Stimulated activated CD4-positive, alpha-beta T cell treated with anti-CD3 and anti-CD28 coated beads, TNF-alpha, amount 100 ng/mL, for 1 hour (primary cell): ENCODE data around the gene MYT1.

ENCODE experiments used
- DNase-seq, 3 donors: peaks; one replicate each; pipeline ENCODE4 v3.0.0-alpha.2; 2020; ENCODE audit warnings: low read depth in 3 of 3, low spot score in 1 of 3

The MYT1 gene

GRCh38 chr20:64139199-64140060 is 24.8 kb upstream of the MYT1 start:
- no peak for DNase-seq

- DNase-seq: no peak
Measured at GRCh38 chr20:64140061-64140931, 24.0 kb upstream of the MYT1 start.

GRCh38 chr20:64140956-64141355 is 23.3 kb upstream of the MYT1 start:
- DNase-seq: no peak

- DNase-seq: no peak
Measured at GRCh38 chr20:64142590-64142989, 21.7 kb upstream of the MYT1 start.

- DNase-seq: no peak
Measured at GRCh38 chr20:64143018-64143801, 21.0 kb upstream of the MYT1 start.

GRCh38 chr20:64144144-64144912 is 19.9 kb upstream of the MYT1 start:
- no peak for DNase-seq

- no peak for DNase-seq
Measured at GRCh38 chr20:64145458-64146300, 18.6 kb upstream of the MYT1 start.

- DNase-seq: no peak
Measured at GRCh38 chr20:64146301-64146935, 17.8 kb upstream of the MYT1 start.

GRCh38 chr20:64146936-64147477 is 17.2 kb upstream of the MYT1 start:
- DNase-seq: no peak

- no peak for DNase-seq
Measured at GRCh38 chr20:64148581-64148980, 15.7 kb upstream of the MYT1 start.

GRCh38 chr20:64149141-64149540 is 15.1 kb upstream of the MYT1 start:
- DNase-seq: no peak

GRCh38 chr20:64149809-64150560 is 14.3 kb upstream of the MYT1 start:
- DNase-seq: no peak

GRCh38 chr20:64150756-64151632 is 13.3 kb upstream of the MYT1 start:
- no peak for DNase-seq

GRCh38 chr20:64151633-64152530 is 12.4 kb upstream of the MYT1 start:
- no peak for DNase-seq

GRCh38 chr20:64152906-64153305 is 11.3 kb upstream of the MYT1 start:
- no peak for DNase-seq

GRCh38 chr20:64153410-64153809 is 10.8 kb upstream of the MYT1 start:
- DNase-seq: no peak
